Cardiac fibroblast (primary cell): ENCODE results near the gene STX8.
"Not testable (repeated sequence)": the region's sequence is repeated elsewhere in the genome, so short reads cannot be mapped to it uniquely, and the experiment has no call there.

ENCODE experiments used
- DNase-seq, 2 donors: peaks; one replicate each; pipeline versions ENCODE4 v3.0.0 to v3.0.0-alpha.2; 2010; ENCODE audit warnings: low read depth in 2 of 2
- H3K4me3 ChIP-seq, 2 donors: replicated peaks in 1 of 2; 1 replicate in 1 of 2; 2 replicates in 1 of 2; pipeline ENCODE4 v1.5.1; 2011; ENCODE audit warnings: low read depth in 2 of 2, low read length in 2 of 2, mild to moderate bottlenecking in 2 of 2, moderate library complexity in 1 of 2
- TF ChIP-seq, protein P1 (sequence below): IDR thresholded peaks from one replicate; pipeline ENCODE4 v1.5.1; 2011; ENCODE audit warnings: low read depth, mild to moderate bottlenecking, low read length, inconsistent platforms

The STX8 gene

DNA sequence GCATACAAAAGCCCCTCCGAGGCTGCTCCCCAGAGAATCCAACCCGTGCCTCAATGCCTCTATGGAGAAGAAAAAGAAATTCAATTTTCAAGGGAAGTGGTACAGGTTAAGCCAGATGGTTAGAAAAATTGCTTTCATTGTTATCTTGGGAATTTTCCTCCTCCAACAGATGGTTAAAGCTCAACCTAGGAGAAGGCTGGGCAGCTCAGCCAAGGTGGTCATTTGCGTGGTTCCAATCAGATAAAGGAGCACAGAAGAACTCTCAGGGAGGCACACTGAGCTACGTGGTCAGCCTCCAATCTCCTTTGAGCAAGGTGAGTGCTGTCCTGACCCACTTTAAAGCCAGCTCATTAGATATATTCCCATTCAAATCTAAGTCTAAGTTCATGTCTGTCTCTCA is 106.7 kb downstream of the STX8 start:
- DNase-seq, result no peak
- no peak overlapping the region for H3K4me3 ChIP-seq
- TF ChIP-seq, protein P1, sequence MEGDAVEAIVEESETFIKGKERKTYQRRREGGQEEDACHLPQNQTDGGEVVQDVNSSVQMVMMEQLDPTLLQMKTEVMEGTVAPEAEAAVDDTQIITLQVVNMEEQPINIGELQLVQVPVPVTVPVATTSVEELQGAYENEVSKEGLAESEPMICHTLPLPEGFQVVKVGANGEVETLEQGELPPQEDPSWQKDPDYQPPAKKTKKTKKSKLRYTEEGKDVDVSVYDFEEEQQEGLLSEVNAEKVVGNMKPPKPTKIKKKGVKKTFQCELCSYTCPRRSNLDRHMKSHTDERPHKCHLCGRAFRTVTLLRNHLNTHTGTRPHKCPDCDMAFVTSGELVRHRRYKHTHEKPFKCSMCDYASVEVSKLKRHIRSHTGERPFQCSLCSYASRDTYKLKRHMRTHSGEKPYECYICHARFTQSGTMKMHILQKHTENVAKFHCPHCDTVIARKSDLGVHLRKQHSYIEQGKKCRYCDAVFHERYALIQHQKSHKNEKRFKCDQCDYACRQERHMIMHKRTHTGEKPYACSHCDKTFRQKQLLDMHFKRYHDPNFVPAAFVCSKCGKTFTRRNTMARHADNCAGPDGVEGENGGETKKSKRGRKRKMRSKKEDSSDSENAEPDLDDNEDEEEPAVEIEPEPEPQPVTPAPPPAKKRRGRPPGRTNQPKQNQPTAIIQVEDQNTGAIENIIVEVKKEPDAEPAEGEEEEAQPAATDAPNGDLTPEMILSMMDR, result no peak

DNA sequence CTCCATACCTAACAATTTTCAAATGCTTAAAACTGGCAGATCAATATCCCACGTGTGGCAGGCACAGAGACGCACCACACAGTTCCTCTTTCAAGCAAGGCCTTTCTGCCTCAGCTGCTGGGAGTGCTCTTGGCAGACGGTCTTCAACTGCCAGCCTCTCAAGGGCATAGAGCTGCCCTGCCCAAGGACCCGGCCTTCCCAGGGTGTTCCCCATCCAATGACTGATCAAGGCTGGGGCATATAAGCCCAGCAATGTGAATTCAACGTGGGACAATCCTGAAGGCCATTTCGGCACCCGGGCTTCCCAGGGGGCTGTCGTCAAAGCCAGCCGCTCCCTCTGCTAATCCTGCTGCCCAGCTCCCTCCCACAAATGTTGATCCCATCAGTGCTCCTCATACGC is 107.1 kb downstream of the STX8 start:
- no peak overlapping the region for H3K4me3 ChIP-seq
- no peak for DNase-seq
- TF ChIP-seq, protein P1, result no peak

DNA sequence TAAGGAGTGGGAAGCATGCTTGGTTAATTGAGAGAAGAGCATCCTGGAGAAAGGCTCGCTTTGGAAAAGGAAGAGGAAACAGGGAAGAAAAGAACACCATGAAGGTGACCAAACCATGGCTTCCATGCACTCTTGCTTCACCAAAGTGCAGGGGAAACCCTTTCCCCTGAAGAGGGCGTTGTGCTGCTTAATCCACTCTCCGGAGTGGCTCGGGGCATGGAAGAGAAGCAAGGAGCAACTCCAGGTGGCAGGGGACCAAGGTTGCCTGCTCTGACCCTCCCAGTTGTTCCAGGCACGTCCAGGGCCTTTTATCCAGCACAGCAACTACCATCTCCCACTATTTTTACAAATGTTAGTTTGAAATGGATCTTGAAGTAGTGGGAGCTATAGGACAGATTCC is 108.1 kb downstream of the STX8 start:
- no peak for DNase-seq
- TF ChIP-seq, protein P1, result no peak
- no peak overlapping the region for H3K4me3 ChIP-seq

DNA sequence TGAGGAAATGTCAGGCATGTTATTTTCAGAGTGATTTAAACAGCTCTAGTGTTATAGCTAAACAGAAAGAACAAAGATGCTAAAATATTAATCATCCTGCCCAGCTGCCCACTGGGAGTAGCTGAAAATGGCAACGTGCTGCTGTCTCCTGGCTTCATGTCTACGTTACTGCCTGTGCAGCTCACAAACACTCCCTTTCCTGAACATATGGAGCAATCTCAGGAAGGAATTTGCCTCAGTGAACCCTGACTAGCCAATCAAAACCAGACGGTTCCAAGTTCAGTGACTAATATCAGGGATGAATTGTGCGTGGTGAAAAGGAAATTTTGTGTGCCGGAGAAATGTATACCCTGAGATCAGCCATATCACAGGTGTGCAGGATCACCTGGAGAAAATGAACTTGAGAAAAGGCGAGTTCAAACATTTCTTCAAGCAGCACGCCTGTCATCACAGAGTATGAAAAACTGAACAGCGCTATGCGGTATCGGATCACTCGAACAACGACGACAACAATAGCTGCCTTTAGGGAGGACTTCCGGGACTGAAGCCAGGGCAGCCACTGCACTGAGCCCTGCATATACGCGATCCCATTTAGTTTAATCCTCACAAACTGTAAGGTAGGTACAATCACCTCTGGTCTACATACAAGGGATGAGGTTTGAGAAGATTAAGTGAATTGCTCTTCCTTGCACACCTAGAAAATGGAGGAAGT is 110.3 kb downstream of the STX8 start:
- no peak overlapping the region for H3K4me3 ChIP-seq
- DNase-seq, result peak; percentile 87 to 93
- TF ChIP-seq, protein P1, result peak; percentile 42

DNA sequence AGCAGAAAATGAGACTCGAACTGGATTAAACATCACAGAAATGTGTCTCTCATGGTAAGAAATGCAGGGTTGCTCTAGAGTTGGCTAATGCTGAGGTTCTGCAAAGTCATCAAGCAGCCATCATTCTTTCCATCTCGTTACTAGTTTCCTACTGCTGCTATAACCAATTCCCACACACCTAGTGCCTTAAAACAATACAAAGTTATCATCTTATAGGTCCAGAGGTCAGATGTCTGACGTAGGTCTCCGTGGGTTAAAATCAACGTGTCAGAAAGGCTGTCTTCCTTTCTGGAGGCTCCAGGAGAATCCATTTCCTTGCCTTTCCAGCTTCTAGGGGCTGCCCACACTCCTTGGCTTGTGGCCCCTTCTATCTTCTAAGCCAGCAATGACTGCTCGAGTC is 118.6 kb downstream of the STX8 start:
- TF ChIP-seq, protein P1, result no peak
- DNase-seq, result no peak
- H3K4me3 ChIP-seq, result no peak overlapping the region

DNA sequence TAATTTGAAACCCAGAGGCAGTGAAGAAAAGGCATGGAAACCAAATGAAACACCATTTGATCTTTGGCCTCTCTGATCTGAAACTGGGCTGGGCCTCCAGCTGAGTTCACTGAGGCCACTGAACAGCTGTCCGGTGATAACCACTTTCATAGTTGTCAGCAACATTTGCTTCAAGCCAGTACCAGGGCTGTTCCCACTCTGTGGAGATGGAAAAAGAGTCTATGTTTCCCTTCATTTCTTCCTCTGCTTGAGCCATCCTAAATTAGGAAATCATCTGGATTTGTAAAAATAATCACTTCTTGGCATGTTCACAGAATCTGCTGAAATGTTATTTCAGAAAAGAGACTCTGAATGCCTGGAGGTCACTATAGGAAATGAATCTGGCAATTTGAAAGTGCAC is 119.3 kb downstream of the STX8 start:
- TF ChIP-seq, protein P1, result no peak
- H3K4me3 ChIP-seq, result no peak overlapping the region
- DNase-seq, result no peak

DNA sequence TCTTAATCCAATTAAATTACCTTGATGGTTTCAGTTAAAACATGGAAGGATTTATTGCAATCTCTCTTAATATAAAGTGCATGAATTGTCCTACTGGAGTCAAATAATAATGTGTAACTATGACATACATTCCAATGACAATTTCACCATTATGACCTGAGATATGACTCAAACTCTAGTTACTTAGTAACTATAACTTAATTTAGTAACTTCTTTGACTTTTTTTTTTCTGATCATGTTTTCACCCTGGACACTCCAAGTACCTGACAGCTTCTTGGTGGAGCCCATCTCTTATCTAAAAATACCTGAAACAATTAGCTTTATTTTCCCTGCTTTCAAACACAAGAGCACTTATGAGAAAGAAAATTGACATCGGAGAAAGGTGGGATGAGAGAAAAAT is 123.7 kb downstream of the STX8 start:
- TF ChIP-seq, protein P1, result no peak
- DNase-seq, result peak in 1 of 2 donors; percentile 22
- H3K4me3 ChIP-seq, result no peak overlapping the region

DNA sequence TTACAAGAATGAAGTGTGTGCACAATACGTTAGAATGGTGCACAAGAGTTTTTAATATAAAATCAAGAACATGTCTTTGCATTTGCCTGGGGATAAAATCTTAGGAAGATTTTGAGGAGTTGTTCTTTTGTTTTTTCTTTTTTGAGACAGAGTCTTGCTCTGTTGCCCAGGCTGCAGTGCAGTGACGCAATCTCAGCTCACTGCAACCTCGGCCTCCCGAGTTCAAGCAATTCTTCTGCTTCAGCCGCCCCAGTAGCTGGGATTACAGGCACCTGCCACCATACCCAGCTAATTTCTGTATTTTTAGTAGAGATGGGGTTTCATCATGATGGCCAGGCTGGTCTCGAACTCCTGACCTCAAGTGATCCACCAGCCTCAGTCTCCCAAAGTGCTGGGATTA is 128.3 kb downstream of the STX8 start:
- H3K4me3 ChIP-seq, DNase-seq: not testable (repeated sequence)
